ENCODE results near the gene GRIN2C.

The GRIN2C gene

DNA sequence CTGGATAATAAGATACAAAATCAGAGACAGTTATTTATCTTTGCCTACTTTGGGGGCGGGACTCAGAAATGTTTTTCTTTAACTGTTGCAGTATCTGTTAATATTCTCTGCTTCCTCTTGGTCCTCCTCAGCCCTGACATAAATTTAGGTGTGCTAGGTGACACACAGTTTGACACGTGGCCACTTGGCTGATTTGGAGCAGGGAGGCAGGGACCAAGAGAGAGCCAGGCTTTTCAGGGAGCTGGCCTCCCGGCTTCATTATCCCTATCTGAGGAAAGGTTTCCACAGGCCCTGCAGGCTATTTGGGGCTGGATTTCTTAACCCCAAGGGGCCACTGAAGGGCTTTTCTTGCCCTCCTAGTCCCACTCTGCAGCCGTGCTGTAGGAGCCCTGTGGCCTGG lies 63.5 kb downstream of the GRIN2C start:
- DNase-seq = no peak

DNA sequence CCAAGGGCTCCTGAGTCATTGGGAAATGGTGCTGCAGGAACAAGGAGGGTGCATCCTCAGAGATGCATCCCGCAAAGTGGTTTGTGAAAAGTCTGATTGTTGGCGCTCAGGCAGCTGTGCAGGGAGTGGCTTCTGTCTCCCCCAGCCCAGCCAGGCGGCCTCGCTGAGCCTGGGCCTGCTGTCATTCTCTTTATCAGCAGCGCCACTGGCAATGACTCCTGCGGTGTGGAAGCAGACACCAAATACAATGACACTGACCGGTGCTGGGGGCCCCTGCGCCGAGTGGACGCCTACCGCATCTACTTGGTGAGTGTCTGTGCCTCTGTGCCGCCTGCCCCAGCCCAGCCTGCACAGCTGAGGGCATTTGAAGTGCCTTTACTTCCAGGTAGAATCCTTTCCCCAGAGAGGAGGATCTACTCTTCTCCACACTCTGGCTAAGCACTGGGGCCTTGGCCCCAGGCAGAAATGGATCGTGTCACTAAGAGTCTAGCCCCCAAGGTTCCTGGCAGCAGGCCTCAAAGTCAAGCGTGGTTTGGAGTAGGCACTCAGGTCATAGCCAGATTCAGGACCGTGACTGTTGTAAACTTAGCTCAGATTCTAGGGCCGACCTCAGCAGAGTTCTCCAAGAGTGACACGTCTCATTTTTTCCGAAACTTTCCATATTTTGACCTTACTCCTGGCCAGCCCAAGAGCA lies 64.2 kb downstream of the GRIN2C start:
- DNase-seq = no peak

DNA sequence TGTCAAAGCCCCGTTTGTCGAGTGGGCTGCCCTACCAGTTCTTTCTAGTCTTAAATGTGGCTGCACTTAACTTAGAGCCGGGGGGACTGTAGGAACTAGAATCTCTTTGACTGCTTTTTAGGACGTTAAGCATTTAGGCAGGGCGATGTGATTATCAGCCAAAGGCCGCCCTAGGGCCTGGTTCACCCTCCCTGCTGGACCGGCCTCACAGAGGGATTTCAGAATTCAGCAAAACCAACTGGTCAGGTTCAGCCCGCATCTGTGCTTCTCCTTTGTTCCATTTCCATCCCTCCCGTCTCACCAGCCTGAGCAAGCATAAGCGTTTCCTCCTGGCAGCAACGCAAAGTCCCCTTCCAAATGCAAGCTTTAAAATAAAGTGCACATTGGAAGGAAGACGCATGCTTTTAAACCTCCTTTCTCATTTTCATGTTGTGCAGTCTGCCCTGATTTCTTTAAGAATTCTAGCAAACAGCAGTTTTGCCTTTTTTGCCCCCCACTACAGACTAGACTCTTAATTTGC lies 67.0 kb downstream of the GRIN2C start:
- DNase-seq = no peak

Data from right hindlimb (tissue), 1 donor.